RWPE1 (cell line): ENCODE measurements around the gene TXNRD2.

ENCODE experiments used
- CTCF ChIA-PET: fragments of 350-600 bp; sonication (Branson Sonifier 250); formaldehyde crosslinking; extraction: SDS; loops from one replicate; lab custom pipeline; 2021; lab: Yijun Ruan, JAX
- POLR2A ChIA-PET: fragments of 400-600 bp; formaldehyde crosslinking; extraction: SDS; loops from one replicate; lab custom pipeline; 2020; ENCODE audit warnings: antibody characterized with exemption; ENCODE audit not compliant: low non-redundant PET; lab: Yijun Ruan, JAX
- DNase-seq: peaks from one replicate; pipeline ENCODE4 v3.0.0; 2012; ENCODE audit warnings: low spot score
- H3K27ac ChIP-seq: fragments of 450-650 bp; 2 replicates; pipeline ENCODE4 v1.5.1; 2017
- CTCF ChIP-seq: fragments of 450-650 bp; conservative IDR thresholded peaks from 2 replicates; pipeline ENCODE4 v1.5.1; 2017; ENCODE audit warnings: low read depth, mild to moderate bottlenecking

The TXNRD2 gene

GRCh38 chr22:19852177-19852781 is 89.3 kb downstream of the TXNRD2 start:
- no peak for TF ChIP-seq CTCF
- ChIA-PET CTCF (no interaction called here), POLR2A (no interaction called here)
- H3K27ac ChIP-seq: peak overlapping the region; percentile 93
- no peak for DNase-seq

GRCh38 chr22:19851291-19852176 is 90.1 kb downstream of the TXNRD2 start:
- no peak for DNase-seq
- POLR2A ChIA-PET: no interaction called here
- TF ChIP-seq CTCF: no peak
- CTCF ChIA-PET: interaction anchor here (0.6 to 0.9 kb wide), 3 partner anchors 69 to 121 kb away, joined by 3 to 5 read pairs (median 3); no protein-coding TSS in a partner anchor
- H3K27ac ChIP-seq: peak overlapping the region; percentile 93

- TF ChIP-seq CTCF: no peak
- DNase-seq: no peak
- ChIA-PET CTCF (interaction anchor here (0.6 to 0.9 kb wide), 2 partner anchors 103 to 120 kb away, joined by 3 to 5 read pairs; no protein-coding TSS in a partner anchor), POLR2A (no interaction called here)
- H3K27ac ChIP-seq: peak overlapping the region; percentile 93
These were observed 90.9 kb downstream of the TXNRD2 start for GRCh38 chr22:19850763-19851109.

GRCh38 chr22:19849835-19850762 is 91.5 kb downstream of the TXNRD2 start:
- POLR2A ChIA-PET: interaction anchor here (0.6 kb wide), 1 partner anchor 9 kb away, joined by 3 read pairs; no protein-coding TSS in a partner anchor

GRCh38 chr22:19848298-19849224 is 93.1 kb downstream of the TXNRD2 start:
- POLR2A ChIA-PET: no interaction called here
- H3K27ac ChIP-seq: peak overlapping the region; percentile 93
- TF ChIP-seq CTCF: no peak
- CTCF ChIA-PET: interaction anchor here (0.6 to 0.9 kb wide), 2 partner anchors 26 to 118 kb away, joined by 4 read pairs; no protein-coding TSS in a partner anchor
- DNase-seq: peak; percentile 61

More at GRCh38 chr22:19849835-19850762, 91.5 kb downstream of the TXNRD2 start:
- peak; percentile 42 for DNase-seq
- peak overlapping the region; percentile 93 for H3K27ac ChIP-seq
- CTCF ChIA-PET: interaction anchor here (0.9 kb wide), 1 partner anchor 119 kb away, joined by 5 read pairs; no protein-coding TSS in a partner anchor
- no peak for TF ChIP-seq CTCF
